H1 (cell line): ENCODE measurements around the gene TSPAN9.

Source experiments
- CEBPB ChIP-seq: IDR thresholded peaks from 2 replicates; pipeline ENCODE4 v1.6.1; 2012; ENCODE audit warnings: low read depth, low read length
- GTF2F1 ChIP-seq: IDR thresholded peaks from 2 replicates; pipeline ENCODE4 v1.6.1; 2012; ENCODE audit warnings: low read depth, low read length, improper control_type of control experiment, borderline replicate concordance
- POLR2A ChIP-seq, 2 experiments: IDR thresholded peaks; 1 replicate in 1 of 2; 2 replicates in 1 of 2; pipeline ENCODE4 v1.6.1; 2011; ENCODE audit warnings: low read depth in 2 of 2, low read length in 2 of 2, mild to moderate bottlenecking in 2 of 2; ENCODE audit errors: control extremely low read depth in 1 of 2
- RFX5 ChIP-seq: IDR thresholded peaks from 2 replicates; pipeline ENCODE4 v1.6.1; 2011; ENCODE audit warnings: low read depth, low read length, improper control_type of control experiment, borderline replicate concordance
- TAF1 ChIP-seq: IDR thresholded peaks from 2 replicates; pipeline ENCODE4 v1.6.1; 2011; ENCODE audit warnings: mild to moderate bottlenecking, low read depth, low read length
- ZNF274 ChIP-seq: IDR thresholded peaks from 2 replicates; pipeline ENCODE4 v1.7.0; 2012; ENCODE audit warnings: low read length, borderline replicate concordance; ENCODE audit errors: extremely low read depth
- TF ChIP-seq, protein P1 (sequence below), 3 experiments: IDR thresholded peaks; 1 replicate in 2 of 3; 2 replicates in 1 of 3; pipeline versions ENCODE4 v1.5.1 to v1.6.1; 2011; ENCODE audit warnings: low read length in 3 of 3, mild to moderate bottlenecking in 3 of 3, inconsistent platforms in 2 of 3, low read depth in 1 of 3, moderate library complexity in 1 of 3; ENCODE audit not compliant: insufficient read depth in 1 of 3; ENCODE audit errors: control extremely low read depth in 1 of 3
- TF ChIP-seq, protein P2 (sequence below): IDR thresholded peaks from 2 replicates; pipeline ENCODE4 v1.6.1; 2012; ENCODE audit warnings: inconsistent platforms

DNA sequence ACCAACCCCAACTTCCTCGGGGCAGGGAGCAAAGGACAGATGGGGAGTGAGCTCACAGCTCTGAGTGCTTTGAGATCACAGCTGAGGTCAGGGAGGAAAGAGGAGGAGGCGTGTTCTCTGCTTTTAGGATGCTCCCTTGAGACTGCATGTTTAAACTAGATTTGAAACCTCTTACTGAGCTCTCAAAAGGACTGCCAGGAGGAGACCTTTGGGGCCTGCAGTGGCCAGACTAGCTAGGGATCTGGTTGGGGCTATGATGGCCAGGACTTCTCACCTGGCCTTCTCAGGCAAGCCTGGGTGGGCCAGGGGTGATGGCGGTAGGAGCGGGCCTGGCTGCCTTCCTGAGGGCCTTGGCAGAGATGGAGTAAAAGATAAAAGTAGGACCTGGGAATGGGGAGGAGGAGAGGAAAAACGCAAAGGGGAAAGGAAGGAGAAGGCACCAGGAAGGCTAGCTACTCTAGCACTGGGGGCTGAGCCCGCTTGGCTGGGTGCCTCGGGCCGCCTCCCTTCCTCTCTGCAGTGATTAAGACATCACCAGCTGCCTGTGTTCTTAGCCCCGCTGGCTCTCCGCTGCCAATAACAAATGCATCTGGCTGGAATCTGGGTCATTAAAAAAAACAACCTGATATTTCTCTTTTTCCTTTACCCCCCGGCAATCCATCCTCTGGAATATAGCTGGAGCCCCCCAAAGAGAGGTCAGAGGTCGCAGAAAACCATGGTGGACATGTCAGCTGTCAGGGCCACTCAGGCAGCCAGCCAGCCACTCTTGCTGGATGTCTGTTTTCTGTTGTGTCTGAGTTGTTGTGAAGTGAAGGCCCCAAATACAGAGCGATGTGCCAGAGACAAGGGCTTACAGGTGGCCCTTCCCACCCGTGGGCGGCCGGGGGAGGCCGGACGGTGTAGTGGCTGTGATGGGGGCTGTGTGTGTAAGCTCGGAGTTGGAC, 141.3 kb downstream of the TSPAN9 start:
- no peak for TF ChIP-seq RFX5
- no peak for TF ChIP-seq ZNF274
- TF ChIP-seq, protein P1, sequence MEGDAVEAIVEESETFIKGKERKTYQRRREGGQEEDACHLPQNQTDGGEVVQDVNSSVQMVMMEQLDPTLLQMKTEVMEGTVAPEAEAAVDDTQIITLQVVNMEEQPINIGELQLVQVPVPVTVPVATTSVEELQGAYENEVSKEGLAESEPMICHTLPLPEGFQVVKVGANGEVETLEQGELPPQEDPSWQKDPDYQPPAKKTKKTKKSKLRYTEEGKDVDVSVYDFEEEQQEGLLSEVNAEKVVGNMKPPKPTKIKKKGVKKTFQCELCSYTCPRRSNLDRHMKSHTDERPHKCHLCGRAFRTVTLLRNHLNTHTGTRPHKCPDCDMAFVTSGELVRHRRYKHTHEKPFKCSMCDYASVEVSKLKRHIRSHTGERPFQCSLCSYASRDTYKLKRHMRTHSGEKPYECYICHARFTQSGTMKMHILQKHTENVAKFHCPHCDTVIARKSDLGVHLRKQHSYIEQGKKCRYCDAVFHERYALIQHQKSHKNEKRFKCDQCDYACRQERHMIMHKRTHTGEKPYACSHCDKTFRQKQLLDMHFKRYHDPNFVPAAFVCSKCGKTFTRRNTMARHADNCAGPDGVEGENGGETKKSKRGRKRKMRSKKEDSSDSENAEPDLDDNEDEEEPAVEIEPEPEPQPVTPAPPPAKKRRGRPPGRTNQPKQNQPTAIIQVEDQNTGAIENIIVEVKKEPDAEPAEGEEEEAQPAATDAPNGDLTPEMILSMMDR (IDR thresholded peaks at IDR 0.05; ENCODE audit: control extremely low read depth in 1 of 3, insufficient read depth in 1 of 3, low read depth in 1 of 3, low read length in 3 of 3): no peak
- TF ChIP-seq, protein P2, sequence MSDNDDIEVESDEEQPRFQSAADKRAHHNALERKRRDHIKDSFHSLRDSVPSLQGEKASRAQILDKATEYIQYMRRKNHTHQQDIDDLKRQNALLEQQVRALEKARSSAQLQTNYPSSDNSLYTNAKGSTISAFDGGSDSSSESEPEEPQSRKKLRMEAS: no peak
- no peak for TF ChIP-seq GTF2F1
- no peak for TF ChIP-seq TAF1
- TF ChIP-seq POLR2A (IDR thresholded peaks at IDR 0.05; ENCODE audit: control extremely low read depth in 1 of 2, low read depth in 2 of 2, low read length in 2 of 2): no peak
- TF ChIP-seq CEBPB: no peak
